HG03469 (cell line): ENCODE measurements around the gene HABP4.

Experiments
- ATAC-seq: cut with Tn5 transposase; IDR thresholded peaks from one replicate; pipeline ENCODE4 v1.9.1; 2021; ENCODE audit warnings: mild to moderate bottlenecking, moderate library complexity, moderate number of reproducible peaks; ENCODE audit not compliant: unreplicated experiment

The HABP4 gene

DNA sequence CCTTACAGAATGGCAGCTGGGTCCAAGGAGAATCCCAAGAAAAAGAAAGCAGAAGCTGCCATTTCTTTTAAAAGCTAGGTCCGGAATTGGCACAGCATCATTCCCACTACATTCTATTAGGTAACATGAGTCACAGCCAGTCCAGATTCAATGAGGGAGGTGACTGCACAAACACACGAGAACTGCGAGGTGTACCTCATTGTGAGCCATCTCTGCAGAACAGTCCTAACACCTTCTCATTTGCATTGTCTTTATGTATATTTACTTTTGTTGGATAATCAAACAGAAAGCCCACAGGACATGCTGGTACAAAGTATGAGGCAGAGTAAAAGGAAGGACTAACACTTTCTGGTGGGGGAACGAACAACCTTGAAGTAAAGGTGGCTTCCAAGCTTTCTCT lies 14.6 kb upstream of the HABP4 start:
- ATAC-seq: no peak

DNA sequence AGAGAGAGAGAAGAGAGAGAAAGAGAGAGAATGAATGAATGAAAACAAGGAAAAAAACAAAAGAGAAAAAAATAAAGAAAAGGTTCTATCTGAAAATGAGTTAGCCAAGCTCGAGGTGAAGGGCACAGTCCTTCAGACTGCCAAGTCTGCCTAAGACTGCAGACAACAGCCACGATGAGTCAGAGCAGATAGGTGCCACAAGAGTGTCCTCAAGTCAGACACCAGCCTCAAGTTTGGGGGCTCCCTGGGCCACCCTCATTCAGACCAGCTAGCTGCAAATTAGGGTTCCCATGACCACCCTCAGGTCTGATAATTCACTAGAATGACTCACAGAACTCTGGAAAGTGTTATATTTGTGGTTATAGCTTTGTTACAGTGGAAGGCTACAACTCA lies 13.9 kb upstream of the HABP4 start:
- no peak for ATAC-seq

DNA sequence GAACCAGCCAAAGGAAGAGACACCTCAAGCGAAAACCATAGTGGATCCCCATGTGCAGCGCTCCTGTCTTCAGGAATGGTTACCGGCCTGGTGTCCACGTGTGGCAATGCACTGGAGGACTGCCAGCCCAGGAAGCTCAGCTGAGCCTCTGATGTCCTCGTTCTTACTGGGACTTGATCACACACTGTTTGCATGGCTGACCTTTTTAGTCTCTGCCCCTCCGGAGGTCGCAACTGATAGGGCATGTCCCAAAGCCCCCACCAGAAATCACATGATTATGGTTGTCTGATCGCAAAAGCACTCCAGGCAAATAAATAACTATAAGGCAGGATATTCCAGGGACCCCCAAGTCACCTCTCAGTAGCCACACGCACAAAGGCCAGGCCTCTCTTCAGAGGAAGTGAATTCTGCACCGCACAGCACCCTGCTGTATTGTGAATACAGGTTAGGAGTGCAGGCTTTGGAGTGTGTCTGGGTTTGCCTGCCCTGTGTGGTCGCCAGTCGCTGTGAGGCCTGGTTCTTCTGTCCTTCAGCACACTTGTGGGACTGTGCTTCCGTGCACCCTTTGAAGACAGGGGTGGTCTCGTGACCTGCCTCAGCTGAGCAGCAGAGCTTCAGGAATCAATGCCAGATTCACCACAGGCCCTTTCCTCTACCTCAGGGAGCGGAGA lies 13.4 kb upstream of the HABP4 start:
- no peak for ATAC-seq

DNA sequence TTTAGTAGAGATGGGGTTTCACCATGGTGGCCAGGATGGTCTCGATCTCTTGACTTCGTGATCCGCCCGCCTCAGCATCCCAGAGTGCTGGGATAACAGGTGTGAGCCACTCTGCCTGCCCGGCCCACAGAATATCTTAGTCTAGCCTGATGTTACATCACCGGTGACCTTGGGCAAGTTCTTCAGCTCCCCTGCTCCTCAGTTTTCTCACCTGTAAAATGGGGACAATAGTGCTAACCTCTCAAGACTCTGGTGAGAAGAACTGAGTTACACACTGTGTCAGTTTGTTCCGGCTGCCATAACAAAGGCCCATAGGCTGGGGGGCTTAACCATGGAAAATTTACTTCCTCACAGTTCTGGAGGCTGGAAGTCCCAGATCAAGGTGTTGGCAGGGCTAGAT lies 12.5 kb upstream of the HABP4 start:
- ATAC-seq: no peak

DNA sequence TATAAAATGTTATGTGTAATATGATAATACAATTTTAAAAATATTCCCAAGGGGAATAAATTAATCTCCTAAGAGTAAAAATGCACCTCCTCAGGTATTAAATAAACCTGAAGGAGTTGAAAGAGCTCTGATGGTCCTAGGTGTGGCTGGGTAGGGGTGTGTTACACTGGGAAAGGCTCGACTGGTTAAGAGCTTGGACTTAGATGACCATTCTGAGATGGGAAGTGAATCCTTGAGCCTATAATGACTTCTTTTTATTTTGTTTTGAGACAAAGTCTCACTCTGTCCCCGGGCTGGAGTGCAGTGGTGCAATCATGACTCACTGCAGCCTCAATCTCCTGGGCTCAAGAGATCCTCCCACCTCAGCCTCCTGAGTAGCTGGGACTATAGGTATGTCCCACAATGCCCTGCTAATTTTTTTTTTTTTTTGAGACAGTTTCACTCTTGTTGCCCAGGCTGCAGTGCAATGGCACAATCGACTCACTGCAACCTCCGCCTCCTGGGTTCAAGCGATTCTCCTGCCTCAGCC lies 9.2 kb upstream of the HABP4 start:
- no peak for ATAC-seq

- ATAC-seq: no peak
Measured at GRCh38 chr9:96441798-96442445, 8.0 kb upstream of the HABP4 start.

DNA sequence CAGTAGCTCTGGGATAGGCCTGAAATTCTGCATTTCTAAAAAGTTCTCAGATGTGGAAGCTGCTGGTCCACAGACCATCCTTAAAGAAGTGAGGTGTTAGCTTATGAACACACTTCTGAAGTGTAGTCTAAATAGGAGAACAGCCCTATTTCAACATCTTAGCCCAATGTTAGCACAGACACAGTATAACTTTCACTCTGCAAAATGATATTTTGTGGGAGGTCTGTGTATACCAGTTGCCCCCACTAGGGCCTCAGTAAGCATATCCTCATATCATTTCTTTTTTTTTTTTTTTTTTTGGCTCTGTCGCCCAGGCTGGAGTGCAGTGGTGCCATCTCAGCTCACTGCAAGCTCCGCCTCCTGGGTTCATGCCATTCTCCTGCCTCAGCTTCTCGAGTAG lies 7.5 kb upstream of the HABP4 start:
- ATAC-seq: no peak

DNA sequence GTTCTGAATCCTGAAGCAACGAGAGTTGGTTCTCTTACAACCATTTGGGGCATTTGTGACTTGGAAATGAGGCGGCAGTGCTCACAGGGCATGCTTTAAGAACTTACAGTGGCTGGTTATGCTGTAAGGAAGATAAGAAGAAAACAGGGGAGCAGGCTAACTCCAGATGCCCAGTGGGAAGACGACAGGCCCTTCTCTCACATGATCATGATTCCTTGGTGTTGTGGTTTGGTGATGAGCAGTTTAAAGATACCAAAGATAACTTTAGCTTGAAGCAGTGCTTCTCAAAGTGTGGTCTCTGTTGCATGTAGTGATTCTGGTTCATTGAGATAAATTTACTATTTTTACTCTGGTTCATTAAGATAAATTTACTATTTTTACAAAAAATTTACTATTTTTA lies 2.6 kb upstream of the HABP4 start:
- ATAC-seq: no peak

GRCh38 chr9:96448546-96449170 lies 1.3 kb upstream of the HABP4 start:
- ATAC-seq: no peak

DNA sequence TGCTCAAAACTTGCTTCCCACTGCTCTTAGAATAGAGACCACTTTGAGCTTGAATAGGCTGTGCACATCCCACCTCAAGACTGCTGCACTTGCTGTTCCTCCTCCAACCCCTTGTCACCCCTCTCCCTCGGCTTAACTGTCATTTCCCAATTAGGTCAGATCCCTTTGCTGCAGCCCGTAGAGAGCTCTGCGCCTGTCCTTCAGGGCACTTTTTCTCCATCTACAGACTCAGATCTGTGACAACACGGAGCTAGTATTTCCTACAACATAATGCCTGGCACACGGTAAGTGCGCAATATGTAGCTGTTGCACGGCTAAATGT lies 485 bp upstream of the HABP4 start:
- no peak for ATAC-seq

DNA sequence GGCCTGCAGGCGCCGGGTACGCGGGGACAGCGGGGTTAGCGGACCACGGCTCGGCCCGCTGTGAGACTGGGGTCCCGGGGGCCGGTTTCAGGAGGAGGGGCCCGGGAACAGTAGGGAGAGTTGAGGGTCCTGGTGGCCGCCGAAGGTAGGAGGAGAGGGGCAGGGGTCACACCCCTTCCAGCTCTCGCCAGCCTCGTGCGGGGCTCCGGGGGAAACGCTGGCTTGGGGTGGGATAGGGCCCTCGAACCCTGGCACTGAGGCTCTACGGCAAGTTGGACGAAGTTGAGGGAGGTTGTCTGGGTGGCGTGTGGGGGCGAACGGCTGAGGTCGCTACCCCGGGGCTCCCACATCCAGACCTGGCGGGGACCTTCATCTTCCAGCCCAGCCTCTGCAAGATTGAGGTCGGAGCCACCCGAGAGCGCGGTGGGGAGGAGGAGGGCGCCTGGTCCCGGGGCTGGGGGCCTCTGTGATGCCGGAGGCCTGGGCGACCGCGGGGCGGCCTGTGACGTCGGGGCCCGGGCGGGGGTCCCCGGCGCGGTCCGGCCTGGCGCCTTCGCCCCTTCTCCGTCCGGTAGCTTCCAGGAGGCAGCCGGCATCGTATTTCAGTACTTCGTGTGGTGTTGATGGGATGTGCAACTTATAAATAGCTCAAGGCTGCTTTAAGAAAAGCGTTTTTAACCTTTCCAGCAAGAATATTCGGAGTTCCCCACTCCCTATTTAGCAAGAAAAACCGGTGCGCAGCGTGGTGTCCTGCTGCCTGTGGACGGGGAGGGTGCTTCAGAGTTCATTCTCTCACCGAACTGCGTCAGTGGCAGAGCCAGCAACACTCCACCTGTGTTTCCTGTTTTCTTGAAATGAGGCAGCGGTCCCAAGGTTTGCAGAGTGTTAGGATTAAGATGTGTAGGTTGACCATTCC lies 902 bp downstream of the HABP4 start:
- ATAC-seq: no peak

- ATAC-seq: no peak
Measured at GRCh38 chr9:96453625-96454024, 3.7 kb downstream of the HABP4 start.

GRCh38 chr9:96457266-96457665 lies 7.3 kb downstream of the HABP4 start:
- ATAC-seq: no peak

DNA sequence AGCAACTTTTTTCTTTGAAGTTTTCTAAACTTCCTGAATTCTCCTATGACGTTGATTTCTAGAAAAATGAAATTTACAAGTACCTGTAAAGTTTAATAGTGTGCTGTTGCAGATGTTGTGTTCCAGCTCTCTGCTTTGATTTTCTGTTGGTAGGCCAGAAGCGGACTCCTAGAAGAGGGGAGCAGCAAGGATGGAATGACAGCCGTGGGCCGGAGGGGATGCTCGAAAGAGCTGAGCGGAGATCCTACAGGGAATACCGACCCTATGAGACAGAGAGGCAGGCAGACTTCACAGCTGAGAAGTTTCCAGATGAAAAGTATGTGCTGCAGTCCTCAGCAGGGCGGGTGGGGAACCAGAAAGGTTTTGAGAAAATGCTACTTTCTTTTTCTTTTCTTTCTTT lies 8.3 kb downstream of the HABP4 start:
- ATAC-seq: no peak

DNA sequence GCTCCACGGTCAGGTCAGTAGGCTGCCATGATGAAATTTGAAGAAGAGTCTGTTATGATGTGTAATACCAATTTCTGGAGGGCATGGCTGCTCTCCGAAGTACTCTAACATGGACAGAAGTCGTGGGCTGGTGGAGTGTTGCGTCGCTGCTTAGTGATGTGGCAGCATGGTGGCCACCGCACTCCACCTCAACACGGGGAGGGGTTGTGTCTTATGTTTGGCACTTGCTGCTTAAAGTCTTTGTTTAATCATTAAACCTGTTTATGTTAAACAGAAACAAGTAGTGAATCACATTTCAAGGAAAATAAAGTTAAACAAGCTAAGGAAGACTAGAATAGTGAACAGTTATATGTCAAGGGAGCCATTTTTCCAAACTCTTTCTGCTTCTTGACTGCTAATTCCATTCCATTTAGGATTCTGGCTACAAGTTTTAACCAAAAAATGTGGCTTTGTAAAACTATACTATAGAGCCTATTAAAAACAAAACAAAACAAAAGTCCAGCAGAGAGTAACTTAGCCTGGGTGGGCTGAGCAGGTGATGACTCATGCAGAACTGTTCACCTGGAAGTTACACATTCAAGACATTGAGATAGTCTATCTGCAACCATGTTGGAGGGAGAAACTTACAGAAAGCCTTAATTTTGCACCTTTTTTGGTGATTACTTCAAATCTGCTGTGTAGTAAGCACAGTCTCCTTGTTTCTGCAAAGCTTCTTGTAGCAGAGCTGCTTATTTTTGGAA lies 9.5 kb downstream of the HABP4 start:
- no peak for ATAC-seq

DNA sequence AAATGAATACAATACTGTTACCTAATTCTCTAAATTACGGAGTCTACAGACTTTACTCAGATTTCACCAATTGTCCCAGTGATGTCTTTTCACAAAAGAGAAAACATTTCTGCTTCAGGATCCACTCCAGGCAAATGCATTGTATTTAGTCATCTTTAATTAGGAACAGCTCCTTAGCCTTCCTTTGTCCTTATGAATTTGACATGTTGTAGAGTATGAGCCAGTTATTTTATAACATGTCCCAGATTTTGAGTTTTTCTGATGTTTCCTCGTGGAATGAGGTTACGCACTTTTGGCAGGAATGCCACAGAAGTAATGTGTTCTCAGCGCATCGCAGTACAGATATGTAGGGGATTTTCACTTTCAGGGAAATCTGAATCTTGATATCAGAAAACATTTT lies 10.5 kb downstream of the HABP4 start:
- no peak for ATAC-seq

GRCh38 chr9:96460882-96461281 lies 10.9 kb downstream of the HABP4 start:
- no peak for ATAC-seq

GRCh38 chr9:96461336-96461735 lies 11.4 kb downstream of the HABP4 start:
- no peak for ATAC-seq

DNA sequence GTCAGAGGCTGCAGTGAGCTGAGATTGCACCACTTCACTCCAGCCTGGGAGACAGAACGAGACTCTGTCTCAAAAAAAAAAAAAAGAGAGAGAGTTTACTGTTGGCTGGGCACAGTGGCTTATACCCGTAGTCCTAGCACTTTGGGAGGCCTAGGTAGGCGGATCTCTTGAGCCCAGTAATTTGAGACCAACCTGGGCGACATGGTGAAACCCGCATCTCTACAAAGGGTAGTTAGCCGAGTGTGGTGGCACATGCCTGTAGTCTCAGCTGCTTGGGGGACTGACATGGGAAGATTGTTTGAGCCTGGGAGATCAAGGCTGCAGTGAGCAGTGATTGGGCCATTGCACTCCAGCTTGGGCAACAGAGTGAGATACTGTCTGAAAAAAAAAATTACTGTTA lies 12.6 kb downstream of the HABP4 start:
- ATAC-seq: no peak

DNA sequence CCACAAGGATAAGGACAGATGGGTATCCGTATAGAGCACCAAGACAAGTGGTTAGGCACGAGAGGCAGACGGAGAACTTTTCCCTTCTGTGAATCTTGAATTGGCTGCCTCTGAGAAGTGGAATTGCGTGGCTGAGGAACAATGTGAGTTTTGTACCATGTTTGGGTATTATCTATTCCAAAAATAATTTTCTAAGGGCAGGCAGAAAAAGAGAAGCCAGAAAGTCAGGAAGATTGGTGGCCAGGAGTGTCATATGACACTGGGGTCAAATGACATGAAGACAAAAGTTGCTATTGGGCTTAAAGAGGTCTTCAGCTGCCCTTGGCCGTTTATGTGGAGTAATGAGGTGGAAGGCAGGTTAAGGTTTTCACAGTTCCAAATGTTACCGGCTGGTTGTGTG lies 14.5 kb downstream of the HABP4 start:
- no peak for ATAC-seq

- ATAC-seq: no peak
Measured at GRCh38 chr9:96467784-96468183, 17.8 kb downstream of the HABP4 start.
